M059J (cell line): ENCODE measurements around the gene RBM23. TPM values are rescaled to one million over a fixed set of nuclear protein-coding genes. Genes with fewer than 3 reads are reported as not detected.
A peak's percentile ranks its signal among the peaks of the same experiment; 100 is the strongest.
"Not testable (repeated sequence)": the region's sequence is repeated elsewhere in the genome, so short reads cannot be mapped to it uniquely, and the experiment has no call there.

ENCODE experiments used
- DNase-seq: peaks from one replicate; pipeline ENCODE4 v3.0.0-alpha.2; 2012; ENCODE audit warnings: low read depth
- total RNA-seq: library from RNA; depleted of rRNA; stranded (reverse); fragments of >200 nt; shearing (Covaris generic); gene quantifications from 2 replicates; pipeline ENCODE4 v1.2.3, GENCODE V29; 2014; rRNA removed

The RBM23 gene
- total RNA-seq, result 104 and 140 TPM in 2 replicates

- peak; percentile 100 for DNase-seq
Measured at GRCh38 chr14:22918804-22919600, at the start of gene RBM23. Gene RBM23 (minus strand): TSS chr14:22919149.

GRCh38 chr14:22966783-22967269 is 47.9 kb upstream of the RBM23 start:
- no peak for DNase-seq

GRCh38 chr14:22965916-22966782 is 47.2 kb upstream of the RBM23 start:
- not testable (repeated sequence) for DNase-seq

- no peak for DNase-seq
Measured at GRCh38 chr14:22962061-22962676, 43.2 kb upstream of the RBM23 start.

GRCh38 chr14:22955702-22956569 is 37.0 kb upstream of the RBM23 start:
- no peak for DNase-seq

- DNase-seq, result no peak
Measured at GRCh38 chr14:22952418-22952817, 33.5 kb upstream of the RBM23 start.

- not testable (repeated sequence) for DNase-seq
Measured at GRCh38 chr14:22951795-22952194, 32.8 kb upstream of the RBM23 start.

- no peak for DNase-seq
Measured at GRCh38 chr14:22945642-22946041, 26.7 kb upstream of the RBM23 start.

- peak; percentile 78 for DNase-seq
Measured at GRCh38 chr14:22939684-22940083, 20.7 kb upstream of the RBM23 start.

- no peak for DNase-seq
Measured at GRCh38 chr14:22935156-22935555, 16.2 kb upstream of the RBM23 start.

- DNase-seq, result no peak
Measured at GRCh38 chr14:22932146-22932545, 13.2 kb upstream of the RBM23 start.

- DNase-seq, result no peak
Measured at GRCh38 chr14:22929961-22930364, 11.0 kb upstream of the RBM23 start.

GRCh38 chr14:22929104-22929960 is 10.4 kb upstream of the RBM23 start, which contains the start of gene PRMT5:
Gene PRMT5 (minus strand): TSS chr14:22929376. CDS start chr14:22929361, 15 bp downstream.
- DNase-seq, result peak; percentile 99

GRCh38 chr14:22928237-22929103 is 9.5 kb upstream of the RBM23 start:
- no peak for DNase-seq

GRCh38 chr14:22926316-22926715 is 7.4 kb upstream of the RBM23 start:
- no peak for DNase-seq

- no peak for DNase-seq
Measured at GRCh38 chr14:22925513-22925912, 6.6 kb upstream of the RBM23 start.

- no peak for DNase-seq
Measured at GRCh38 chr14:22923746-22924145, 4.8 kb upstream of the RBM23 start.

GRCh38 chr14:22922294-22922693 is 3.3 kb upstream of the RBM23 start:
- DNase-seq, result no peak

- DNase-seq, result no peak
Measured at GRCh38 chr14:22920697-22921096, 1.7 kb upstream of the RBM23 start.
